HG03280 (cell line): ENCODE measurements around the gene KCTD5.
"Not testable (repeated sequence)": the region's sequence is repeated elsewhere in the genome, so short reads cannot be mapped to it uniquely, and the experiment has no call there.

Experiments used
- ATAC-seq: cut with Tn5 transposase; IDR thresholded peaks from one replicate; pipeline ENCODE4 v1.9.1; 2021; ENCODE audit warnings: mild to moderate bottlenecking, moderate library complexity; ENCODE audit not compliant: unreplicated experiment

Gene KCTD5, protein sequence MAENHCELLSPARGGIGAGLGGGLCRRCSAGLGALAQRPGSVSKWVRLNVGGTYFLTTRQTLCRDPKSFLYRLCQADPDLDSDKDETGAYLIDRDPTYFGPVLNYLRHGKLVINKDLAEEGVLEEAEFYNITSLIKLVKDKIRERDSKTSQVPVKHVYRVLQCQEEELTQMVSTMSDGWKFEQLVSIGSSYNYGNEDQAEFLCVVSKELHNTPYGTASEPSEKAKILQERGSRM

DNA sequence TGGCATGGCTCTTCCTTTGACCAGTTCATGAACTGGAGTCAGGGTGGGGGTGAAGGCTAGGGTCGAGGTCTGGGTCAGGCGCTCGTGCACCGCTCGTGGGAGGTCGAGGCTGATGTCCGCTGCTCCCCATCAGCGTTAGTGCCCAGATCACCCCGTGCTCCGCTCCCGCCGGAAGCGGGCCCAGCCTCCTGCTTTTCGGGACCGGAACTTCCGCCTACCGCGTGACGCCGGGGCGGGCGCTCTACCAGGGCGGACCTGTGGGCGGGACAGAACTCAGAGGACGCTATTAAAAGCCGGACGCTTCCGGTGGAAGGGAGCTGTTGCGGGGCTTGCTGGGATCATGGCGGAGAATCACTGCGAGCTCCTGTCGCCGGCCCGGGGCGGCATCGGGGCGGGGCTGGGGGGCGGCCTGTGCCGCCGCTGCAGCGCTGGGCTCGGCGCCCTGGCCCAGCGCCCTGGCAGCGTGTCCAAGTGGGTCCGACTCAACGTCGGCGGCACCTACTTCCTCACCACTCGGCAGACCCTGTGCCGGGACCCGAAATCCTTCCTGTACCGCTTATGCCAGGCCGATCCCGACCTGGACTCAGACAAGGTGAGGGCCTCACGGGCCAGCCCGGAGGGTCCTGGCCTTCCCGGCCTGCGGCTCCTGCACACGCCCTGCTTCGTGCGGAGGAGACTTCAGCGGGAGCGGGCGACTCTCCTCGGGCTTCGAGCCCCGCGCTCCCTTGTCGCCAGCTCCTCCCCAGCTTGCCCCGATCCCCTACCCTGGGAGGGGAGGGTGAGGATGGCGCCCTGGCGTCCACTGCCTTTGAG, at the start of gene KCTD5:
KCTD5 (plus strand) TSS at position 315 of the 813 bp plus-strand sequence; CDS start at position 341, 26 bp downstream.
- ATAC-seq: peak; percentile 79

DNA sequence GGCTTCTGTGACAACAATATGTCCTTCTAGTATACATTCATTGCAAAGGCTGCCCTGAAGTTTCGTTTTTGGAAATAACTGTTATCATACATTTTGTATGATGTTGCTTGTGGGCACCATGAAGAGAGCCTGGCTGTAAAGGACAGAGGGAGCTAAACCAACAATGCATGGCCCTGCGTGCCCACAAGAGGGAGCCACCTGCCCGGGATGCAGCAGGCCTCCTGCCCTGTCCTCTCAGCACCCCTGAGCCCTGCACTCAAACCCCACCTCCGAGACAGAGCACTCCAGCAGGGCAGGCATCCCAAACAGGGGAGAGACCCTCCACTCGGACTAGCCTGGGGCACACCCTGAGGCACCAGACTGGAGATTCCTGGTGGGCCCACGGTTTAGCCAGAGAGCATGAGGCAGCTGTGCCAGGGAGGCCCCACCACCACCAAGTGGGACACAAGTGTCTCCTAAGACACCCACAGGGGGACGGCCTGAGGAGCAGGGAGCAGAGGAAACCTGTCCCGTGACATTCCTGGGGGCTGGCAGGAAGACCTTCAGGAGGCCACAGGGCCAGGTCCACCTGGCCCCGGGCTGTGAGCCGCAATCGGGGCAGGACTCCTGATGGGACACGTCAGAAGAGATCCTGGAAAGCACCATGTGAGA, 43.1 kb upstream of the KCTD5 start:
- ATAC-seq: not testable (repeated sequence)

DNA sequence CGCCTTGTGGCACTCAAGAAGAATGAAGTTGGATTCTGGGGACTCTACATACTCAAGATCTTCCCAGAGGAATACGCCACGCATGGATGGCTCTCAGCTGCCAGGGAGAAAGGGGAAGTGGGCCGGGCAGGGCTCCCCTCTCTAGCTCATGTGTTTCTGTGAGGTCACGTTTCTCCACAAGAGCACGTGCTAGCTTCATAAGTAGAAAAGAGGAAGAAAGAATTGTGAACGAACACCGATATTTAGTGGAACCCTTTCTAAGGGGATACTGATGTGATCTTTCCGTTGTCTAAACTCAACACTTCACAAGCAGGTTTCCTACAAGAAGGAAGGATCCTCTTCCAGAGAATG, 42.6 kb upstream of the KCTD5 start:
- ATAC-seq: not testable (repeated sequence)

DNA sequence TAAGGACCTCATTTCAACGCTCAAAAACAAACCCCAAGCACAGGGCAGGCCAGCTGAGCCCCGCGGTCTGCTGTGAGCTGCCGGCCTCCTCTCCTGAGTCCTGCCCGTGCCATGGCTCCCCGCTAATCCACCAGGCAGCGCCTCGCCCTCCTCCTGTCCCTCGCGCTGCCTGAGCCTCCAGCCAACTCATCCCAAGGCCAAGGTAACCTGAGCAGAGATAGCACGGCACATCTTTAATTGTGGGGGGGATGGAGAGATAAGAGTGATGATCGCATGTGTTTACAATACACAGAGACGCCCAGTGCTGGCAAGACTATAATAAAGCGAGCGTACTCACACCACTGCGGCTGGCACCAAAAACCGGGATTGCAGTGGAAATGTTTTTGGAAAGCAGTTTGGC, 39.8 kb upstream of the KCTD5 start:
- not testable (repeated sequence) for ATAC-seq

DNA sequence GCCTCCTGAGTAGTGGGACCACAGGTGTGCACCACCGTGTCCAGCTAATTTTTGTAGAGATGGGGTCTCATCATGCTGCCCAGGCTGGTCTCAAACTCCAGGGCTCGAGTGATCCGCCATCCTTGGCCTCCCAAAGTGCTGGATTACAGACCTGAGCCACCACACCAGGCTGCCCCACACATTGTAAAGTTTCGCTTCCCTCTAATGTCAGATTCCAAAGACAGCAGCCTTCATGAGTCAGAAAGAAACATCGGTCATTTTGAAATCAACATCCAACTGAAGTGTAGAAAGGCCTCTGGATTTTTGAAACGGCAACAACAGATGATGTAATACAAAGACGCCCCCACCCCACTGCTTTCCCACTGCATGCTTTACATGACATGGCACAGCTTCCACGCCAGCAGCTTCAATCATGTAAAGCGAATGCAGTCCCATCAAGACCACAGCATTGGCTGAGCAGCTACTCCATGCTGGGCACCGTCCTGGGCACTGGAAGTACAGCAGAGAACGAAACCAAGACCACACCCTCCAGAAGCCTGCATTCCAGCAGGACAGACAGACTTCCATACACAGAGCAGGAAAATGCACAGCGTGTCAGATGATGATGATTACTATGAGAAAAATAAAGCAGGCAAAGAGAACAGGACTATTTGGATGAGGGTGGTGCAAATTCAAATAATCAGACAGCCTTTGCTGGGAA, 37.4 kb upstream of the KCTD5 start:
- not testable (repeated sequence) for ATAC-seq

DNA sequence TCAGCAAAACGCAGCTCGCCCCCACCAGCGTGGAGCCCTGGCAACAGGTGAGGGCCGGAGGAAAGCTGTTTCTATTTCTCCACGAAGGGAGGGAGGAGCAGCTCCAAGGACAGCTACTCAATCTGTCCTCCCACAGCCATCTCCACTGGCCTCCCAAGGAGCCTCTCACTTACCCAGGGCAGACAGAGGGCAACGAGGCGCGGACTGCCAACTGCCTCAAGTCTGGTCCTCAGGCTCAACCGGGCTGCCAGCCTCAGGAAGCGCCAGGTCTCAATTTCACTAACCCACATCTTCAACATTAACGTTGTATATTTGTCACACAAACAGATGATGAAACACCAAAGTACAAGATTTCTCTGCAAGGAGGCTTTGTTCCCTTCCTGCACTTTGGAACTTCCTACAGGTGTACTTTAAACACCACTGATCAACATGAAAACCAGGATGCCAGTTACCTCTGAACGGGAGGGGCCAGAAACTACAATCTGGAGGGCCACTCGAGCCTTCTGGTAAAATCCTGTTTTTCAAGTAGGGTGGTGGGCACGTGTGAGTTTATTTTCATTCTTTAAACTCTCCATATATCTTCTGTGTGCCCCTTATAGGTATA, 31.0 kb upstream of the KCTD5 start:
- not testable (repeated sequence) for ATAC-seq

DNA sequence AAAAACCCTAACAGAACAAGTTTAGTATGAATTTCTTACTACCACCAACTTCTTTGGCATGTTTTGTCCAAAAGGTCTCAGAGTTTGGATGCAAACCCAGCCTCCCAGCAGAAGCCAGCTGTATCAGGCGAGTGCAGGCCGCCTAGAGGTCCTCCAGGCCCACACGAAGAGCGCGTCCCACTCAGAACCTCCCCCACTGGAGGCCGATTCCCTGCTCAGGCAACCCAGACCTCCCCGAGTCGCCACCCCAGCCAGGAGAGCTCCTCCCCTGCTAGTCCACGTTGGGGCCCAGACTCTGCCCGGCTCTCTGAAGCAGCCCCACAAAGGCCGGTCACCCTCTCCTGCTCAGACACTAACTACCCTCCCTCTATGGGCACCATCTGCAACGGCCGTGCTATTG, 28.4 kb upstream of the KCTD5 start:
- not testable (repeated sequence) for ATAC-seq

DNA sequence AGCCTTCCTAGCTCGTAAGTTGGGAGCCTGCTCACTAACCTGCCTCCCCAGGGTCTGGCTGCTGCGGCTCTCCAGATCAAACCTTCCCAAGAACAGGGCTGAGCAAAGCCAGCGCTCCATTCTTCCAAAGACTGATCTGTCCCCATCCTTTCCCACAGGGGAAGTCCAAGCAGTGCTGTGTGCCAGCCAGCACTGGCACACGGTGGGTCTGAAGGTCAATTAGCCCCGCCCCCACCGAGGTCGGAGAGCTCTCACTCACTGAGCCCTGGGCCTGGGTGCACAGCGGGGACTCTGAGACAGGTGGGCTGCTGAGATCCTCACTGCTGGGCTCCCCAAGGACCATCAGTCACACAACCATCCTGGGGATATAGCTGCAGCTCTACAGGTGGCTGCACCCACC, 27.4 kb upstream of the KCTD5 start:
- not testable (repeated sequence) for ATAC-seq

DNA sequence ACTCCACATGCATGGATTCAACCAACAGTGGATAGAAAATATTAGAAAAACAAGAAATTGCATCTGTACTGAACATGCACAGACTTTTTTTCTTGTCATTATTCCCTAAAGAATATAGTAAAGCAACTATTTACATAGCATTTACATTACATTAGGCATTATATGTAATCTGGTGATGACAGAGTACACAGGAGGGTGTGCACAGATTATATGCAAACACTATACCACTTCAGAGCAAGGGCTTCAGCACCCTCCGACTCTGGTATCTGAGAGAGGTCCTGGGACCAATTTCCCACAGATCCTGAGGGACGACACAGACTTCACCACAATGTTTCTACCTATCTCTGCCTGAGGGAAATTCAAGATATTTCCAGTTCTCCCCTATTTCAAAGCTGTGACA, 25.3 kb upstream of the KCTD5 start:
- no peak for ATAC-seq

DNA sequence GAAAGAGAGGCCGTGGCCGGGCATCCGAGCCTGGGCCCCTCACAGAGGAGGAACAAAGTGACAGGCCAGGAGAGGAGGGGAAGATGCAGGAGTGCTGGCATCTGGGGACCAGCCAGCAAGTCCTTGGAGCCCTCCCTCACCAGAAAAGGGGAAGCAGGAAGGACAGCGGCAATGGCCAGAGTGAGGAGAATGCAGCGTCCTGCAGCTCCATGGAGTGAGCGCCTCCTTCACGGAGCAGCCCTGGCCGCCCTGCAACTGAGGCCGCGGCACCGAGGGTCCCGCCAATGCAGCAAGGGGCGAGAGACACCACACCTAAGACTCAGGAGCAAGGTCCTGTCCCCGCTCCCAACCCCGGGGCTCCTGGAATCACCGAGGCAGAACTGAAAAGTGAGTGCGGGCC, 24.5 kb upstream of the KCTD5 start:
- ATAC-seq: not testable (repeated sequence)

DNA sequence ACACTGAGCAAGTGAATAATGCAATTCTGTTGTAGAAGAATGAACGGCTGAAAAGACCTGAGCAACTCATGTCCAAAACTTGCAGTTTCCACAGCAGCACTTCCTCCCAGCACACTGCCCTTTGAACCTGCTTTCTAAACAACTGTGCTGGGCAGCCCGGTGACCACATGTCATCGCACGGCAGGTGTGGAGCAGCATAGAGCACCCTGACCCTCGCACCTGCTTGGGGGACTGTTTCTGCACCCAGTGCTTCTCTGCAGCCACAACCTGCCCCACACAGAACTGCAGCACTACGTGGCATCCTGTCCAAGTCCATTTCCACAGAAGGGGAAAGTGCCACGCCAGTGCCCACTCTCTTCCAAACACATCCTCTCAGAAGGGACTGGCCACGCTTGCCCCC, 22.8 kb upstream of the KCTD5 start:
- ATAC-seq: not testable (repeated sequence)

DNA sequence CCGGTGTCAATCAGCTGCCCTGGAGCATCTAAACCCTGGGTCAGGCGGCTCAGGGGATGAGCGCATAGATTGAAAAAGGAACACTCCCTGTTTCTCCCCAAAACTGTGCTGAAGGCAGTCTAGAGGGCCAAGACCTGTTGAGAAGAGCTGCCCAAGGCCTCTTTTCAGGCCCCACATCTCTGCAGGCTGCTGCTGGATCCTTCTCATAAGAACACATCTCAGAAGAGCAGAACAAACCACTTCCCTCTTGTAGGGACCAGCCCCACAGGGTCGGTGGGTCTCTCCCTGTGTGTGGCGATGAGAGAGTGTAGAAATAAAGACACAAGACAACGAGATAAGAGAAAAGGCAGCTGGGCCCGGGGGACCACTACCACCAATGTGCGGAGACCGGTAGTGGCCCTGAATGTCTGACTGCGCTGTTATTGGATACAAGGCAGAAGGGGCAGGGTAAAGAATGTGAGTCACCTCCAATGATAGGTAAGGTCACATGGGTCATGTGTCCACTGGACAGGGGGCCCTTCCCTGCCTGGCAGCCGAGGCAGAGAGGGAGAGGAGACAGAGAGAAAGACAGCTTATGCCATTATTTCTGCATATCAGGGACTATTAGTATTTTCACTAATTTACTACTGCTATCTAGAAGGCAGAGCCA, 22.2 kb upstream of the KCTD5 start:
- not testable (repeated sequence) for ATAC-seq

DNA sequence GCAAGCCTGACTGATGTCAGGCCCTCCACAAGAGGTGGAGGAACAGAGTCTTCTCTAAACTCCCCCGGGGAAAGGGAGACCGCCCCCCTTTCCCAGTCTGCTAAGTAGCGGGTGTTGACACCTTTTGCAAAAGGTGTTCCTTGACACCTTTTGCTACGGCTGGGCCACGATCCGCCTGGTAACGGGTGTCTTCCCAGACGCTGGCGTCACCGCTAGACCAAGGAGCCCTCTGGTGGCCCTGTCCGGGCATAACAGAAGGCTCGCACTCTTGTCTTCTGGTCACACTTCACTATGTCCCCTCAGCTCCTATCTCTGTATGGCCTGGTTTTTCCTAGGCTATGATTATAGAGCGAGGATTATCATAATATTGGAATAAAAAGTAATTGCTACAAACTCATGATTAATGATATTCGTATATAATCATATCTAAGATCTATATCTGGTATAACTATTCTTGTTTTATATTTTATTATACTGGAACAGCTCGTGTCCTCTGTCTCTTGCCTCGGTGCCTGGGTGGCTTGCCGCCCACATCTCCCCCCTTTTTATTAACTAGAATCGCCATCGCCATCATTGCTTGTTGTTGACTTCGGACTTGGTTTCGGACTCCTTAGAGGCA, 21.5 kb upstream of the KCTD5 start:
- not testable (repeated sequence) for ATAC-seq

DNA sequence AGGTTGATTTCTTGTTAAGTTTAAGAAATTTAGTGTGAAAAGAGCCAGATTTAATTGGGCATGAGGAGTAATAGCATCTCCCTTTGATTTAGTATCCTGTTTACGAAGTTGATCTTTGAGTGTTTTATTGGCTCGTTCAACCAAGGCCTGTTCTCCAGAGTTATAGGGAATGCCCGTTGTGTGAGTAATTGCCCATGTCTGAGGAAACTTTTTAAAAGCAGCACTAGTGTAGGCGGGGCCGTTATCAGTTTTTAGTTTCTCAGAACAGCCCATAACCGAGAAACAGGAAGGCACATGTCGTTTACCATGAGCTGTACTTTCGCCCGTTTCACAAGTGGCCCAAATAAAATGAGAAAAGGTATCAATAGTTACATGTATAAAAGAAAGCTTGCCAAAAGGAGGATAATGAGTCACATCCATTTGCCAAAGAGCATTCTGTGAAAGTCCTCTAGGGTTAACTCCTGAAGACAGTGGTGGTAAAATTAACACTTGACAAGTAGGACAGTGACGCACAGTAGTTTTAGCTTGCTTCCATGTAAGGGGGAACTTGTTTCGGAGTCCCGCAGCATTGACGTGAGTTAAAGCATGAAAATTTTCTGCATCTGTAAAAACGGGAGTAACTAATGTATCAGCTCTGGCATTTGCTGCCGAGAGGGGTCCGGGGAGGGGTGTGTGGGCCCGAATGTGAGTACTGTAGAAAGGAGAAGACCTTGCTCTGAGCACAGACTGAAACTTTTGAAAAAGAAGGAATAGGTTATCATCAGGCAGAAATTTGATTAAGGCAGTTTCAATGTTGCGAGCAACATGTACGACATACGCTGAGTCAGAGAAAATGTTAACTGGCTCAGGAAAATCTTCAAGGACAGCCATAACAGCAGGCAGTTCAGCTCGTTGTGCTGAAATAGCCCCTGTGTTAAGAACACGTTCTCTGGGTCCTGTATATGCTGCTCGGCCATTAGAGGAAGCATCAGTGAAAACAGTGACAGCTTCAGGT, 18.5 kb upstream of the KCTD5 start:
- no peak for ATAC-seq

DNA sequence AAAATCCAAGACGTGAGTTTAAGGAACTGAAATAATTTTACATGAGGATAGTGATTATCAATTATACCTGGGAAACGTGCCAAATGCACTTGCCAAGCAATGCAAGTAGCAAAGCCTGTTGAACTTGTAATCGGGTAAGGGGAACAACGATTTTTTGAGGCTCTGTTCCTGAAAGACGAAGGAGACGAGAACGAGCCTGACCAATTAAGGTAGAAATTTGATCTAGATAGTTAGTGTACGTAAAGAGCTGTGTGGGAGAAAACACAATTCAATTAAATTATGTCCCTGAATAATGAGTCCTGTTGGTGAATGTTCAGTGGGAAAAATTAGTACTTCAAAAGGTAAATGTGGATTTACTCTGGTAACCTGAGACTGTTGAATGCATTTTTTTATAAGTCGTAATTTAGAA, 17.7 kb upstream of the KCTD5 start:
- no peak for ATAC-seq

DNA sequence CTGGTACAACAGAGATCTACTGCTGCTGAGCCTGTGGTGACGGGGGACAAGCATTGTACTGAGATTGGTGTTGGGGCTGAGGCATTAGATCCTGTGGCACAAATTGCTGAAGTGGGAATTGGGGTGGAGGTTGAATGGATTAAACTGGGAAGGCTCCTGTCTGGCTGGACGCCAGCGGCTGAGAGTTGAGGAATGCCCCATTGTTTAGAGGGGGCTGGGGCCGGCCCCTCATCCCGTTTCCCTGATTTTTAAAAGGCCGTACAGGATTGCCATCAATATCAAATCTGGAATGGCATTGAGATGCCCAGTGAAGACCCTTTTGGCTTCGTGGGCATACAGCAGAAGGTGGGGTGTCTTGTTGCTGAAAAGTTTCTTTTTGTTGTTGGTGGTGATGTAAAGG, 15.7 kb upstream of the KCTD5 start:
- ATAC-seq: not testable (repeated sequence)

DNA sequence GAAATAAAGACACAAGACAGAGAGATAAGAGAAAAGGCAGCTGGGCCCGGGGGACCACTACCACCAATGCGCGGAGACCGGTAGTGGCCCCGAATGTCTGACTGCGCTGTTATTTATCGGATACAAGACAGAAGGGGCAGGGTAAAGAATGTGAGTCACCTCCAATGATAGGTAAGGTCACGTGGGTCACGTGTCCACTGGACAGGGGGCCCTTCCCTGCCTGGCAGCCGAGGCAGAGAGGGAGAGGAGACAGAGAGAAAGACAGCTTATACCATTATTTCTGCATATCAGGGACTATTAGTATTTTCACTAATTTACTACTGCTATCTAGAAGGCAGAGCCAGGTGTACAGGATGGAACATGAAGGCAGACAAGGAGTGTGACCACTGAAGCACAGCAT, 12.7 kb upstream of the KCTD5 start:
- ATAC-seq: not testable (repeated sequence)

DNA sequence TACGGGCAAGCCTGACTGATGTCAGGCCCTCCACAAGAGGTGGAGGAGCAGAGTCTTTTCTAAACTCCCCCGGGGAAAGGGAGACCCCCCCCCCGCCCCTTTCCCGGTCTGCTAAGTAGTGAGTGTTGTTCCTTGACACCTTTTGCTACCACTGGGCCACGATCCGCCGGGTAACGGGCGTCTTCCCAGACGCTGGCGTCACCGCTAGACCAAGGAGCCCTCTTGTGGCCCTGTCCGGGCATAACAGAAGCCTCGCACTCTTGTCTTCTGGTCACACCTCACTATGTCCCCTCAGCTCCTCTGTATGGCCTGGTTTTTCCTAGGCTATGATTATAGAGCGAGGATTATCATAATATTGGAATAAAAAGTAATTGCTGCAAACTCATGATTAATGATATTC, 12.3 kb upstream of the KCTD5 start:
- not testable (repeated sequence) for ATAC-seq

DNA sequence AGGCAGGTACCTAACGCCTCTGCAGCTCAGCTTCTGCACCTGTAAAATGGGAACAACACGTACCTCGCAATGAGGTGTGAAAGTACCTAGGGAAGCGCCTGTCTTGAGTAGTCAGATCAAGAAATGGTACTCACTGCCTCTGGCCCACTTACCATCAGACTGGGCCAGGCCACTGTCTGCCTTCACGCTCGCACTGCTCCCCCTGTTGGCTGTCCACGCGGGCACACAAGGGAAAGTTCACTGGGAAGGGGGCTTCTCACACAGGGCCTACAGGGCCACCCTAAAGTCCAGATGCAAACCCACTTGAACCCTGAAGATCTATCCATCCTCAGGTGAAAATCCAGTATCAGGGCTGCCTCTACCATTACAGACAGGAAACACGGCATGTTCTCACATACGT, 11.1 kb upstream of the KCTD5 start:
- ATAC-seq: not testable (repeated sequence)
